ENCODE data around the gene FOXE3. TPM values are rescaled to one million over a fixed set of nuclear protein-coding genes. Genes with fewer than 3 reads are reported as not detected.

Gene FOXE3
- total RNA-seq, 1 experiment from 2014 or later = not detected

- no peak for DNase-seq (ENCODE audit: low read depth)
Measured at GRCh38 chr1:47435506-47436303, 19.6 kb downstream of the FOXE3 start.

GRCh38 chr1:47436304-47436978, 20.4 kb downstream of the FOXE3 start:
- DNase-seq (ENCODE audit: low read depth) = peak; percentile 89

- DNase-seq (ENCODE audit: low read depth) = peak; percentile 61
Measured at GRCh38 chr1:47436979-47437446, 20.9 kb downstream of the FOXE3 start.

- DNase-seq (ENCODE audit: low read depth) = peak; percentile 94
Measured at GRCh38 chr1:47437447-47438164, 21.5 kb downstream of the FOXE3 start, which contains the start of gene FOXD2. Gene FOXD2, plus strand, starts transcription at chr1:47438044. Its CDS starts 92 bp downstream, at chr1:47438136.

- DNase-seq (ENCODE audit: low read depth) = peak; percentile 38
Measured at GRCh38 chr1:47438165-47439016, 22.3 kb downstream of the FOXE3 start.

GRCh38 chr1:47439017-47439818, 23.1 kb downstream of the FOXE3 start:
- DNase-seq (ENCODE audit: low read depth) = no peak

GRCh38 chr1:47439819-47440598, 23.9 kb downstream of the FOXE3 start:
- no peak for DNase-seq (ENCODE audit: low read depth)

- peak; percentile 49 for DNase-seq (ENCODE audit: low read depth)
Measured at GRCh38 chr1:47440599-47441081, 24.6 kb downstream of the FOXE3 start.

GRCh38 chr1:47441450-47442106, 25.5 kb downstream of the FOXE3 start:
- DNase-seq (ENCODE audit: low read depth) = no peak

- DNase-seq (ENCODE audit: low read depth) = no peak
Measured at GRCh38 chr1:47442202-47442601, 26.1 kb downstream of the FOXE3 start.

GRCh38 chr1:47442842-47443529, 26.9 kb downstream of the FOXE3 start:
- DNase-seq (ENCODE audit: low read depth) = no peak

GRCh38 chr1:47443530-47444296, 27.6 kb downstream of the FOXE3 start:
- no peak for DNase-seq (ENCODE audit: low read depth)

GRCh38 chr1:47444297-47444561, 28.1 kb downstream of the FOXE3 start:
- DNase-seq (ENCODE audit: low read depth) = no peak

GRCh38 chr1:47444562-47445465, 28.7 kb downstream of the FOXE3 start:
- no peak for DNase-seq (ENCODE audit: low read depth)

- no peak for DNase-seq (ENCODE audit: low read depth)
Measured at GRCh38 chr1:47445823-47446550, 29.9 kb downstream of the FOXE3 start.
